Neural cell (in vitro differentiated cells): ENCODE measurements around the gene STPG3. TPM values are rescaled to one million over a fixed set of nuclear protein-coding genes. Genes with fewer than 3 reads are reported as not detected.

Source experiments
- H2AFZ ChIP-seq: fragments of 200-600, 300-800 bp; sonication (generic), shearing (Covaris generic); 2 replicates; pipeline ENCODE4 v1.6.0; 2014; ENCODE audit warnings: low read depth, mild to moderate bottlenecking, antibody characterized with exemption, low read length, moderate library complexity
- H3F3A ChIP-seq: fragments of 200-600 bp; shearing (Covaris generic); 2 replicates; pipeline ENCODE4 v1.6.1; 2016; ENCODE audit warnings: mild to moderate bottlenecking, moderate library complexity, mixed read lengths, antibody characterized with exemption, low read length; ENCODE audit not compliant: insufficient read depth, poor library complexity, severe bottlenecking
- H3K27ac ChIP-seq: fragments of 200-600, 300-800 bp; sonication (generic), shearing (Covaris generic); 2 replicates; pipeline ENCODE4 v1.5.1; 2014; ENCODE audit warnings: mild to moderate bottlenecking, low read length, moderate library complexity
- H3K27me3 ChIP-seq: fragments of 300-800, 200-600 bp; sonication (generic), shearing (Covaris generic); 2 replicates; pipeline ENCODE4 v1.6.0; 2014; ENCODE audit warnings: mild to moderate bottlenecking, low read depth, low read length, moderate library complexity; ENCODE audit not compliant: insufficient read depth
- H3K36me3 ChIP-seq: fragments of 300-800, 200-600 bp; sonication (generic), shearing (Covaris generic); 2 replicates; pipeline ENCODE4 v1.5.1; 2014; ENCODE audit warnings: mild to moderate bottlenecking, antibody characterized with exemption, low read length, moderate library complexity; ENCODE audit not compliant: insufficient read depth
- H3K4me2 ChIP-seq: fragments of 300-800, 200-600 bp; sonication (generic), shearing (Covaris generic); 2 replicates; pipeline ENCODE4 v1.6.0; 2014; ENCODE audit warnings: mild to moderate bottlenecking, low read length
- H3K4me3 ChIP-seq: fragments of 300-800, 200-600 bp; sonication (generic), shearing (Covaris generic); 2 replicates; pipeline ENCODE4 v1.5.1; 2014; ENCODE audit warnings: mild to moderate bottlenecking, low read length, moderate library complexity
- H3K79me2 ChIP-seq: fragments of 200-600 bp; shearing (Covaris generic); replicated peaks from 2 replicates; pipeline ENCODE4 v1.6.0; 2014; ENCODE audit warnings: mild to moderate bottlenecking, low read length, moderate library complexity; ENCODE audit not compliant: insufficient read depth
- H3K9ac ChIP-seq: fragments of 300-800, 200-600 bp; sonication (generic), shearing (Covaris generic); 2 replicates; pipeline ENCODE4 v1.6.1; 2016; ENCODE audit warnings: mild to moderate bottlenecking, low read length, mixed read lengths
- H3K9me2 ChIP-seq: fragments of 200-600 bp; shearing (Covaris generic); 2 replicates; pipeline ENCODE4 v1.6.1; 2016; ENCODE audit warnings: mild to moderate bottlenecking, low read length, mixed read lengths; ENCODE audit not compliant: insufficient read depth
- H3K9me3 ChIP-seq: fragments of 200-600, 300-800 bp; sonication (generic), shearing (Covaris generic); 2 replicates; pipeline ENCODE4 v1.6.1; 2016; ENCODE audit warnings: mild to moderate bottlenecking, mixed run types, low read length, moderate library complexity, mixed read lengths
- H4K20me1 ChIP-seq: fragments of 200-600 bp; shearing (Covaris generic); 2 replicates; pipeline ENCODE4 v1.6.1; 2016; ENCODE audit warnings: mild to moderate bottlenecking, mixed run types; ENCODE audit not compliant: insufficient read depth
- EP300 ChIP-seq: fragments of 450-650 bp; conservative IDR thresholded peaks from 2 replicates; pipeline ENCODE4 v1.6.1; 2014; ENCODE audit warnings: antibody characterized with exemption, mild to moderate bottlenecking, moderate library complexity; ENCODE audit not compliant: poor library complexity, severe bottlenecking
- EZH2 ChIP-seq: fragments of 200-600, 300-800 bp; shearing (Covaris generic), sonication (generic); IDR thresholded peaks from 2 replicates; pipeline ENCODE4 v1.6.1; 2014; ENCODE audit warnings: antibody characterized with exemption, low read length, borderline replicate concordance, mild to moderate bottlenecking; ENCODE audit not compliant: insufficient read depth, poor library complexity, severe bottlenecking
- MXI1 ChIP-seq: fragments of 450-650 bp; conservative IDR thresholded peaks from 2 replicates; pipeline ENCODE4 v1.6.1; 2014; ENCODE audit warnings: antibody characterized with exemption, mild to moderate bottlenecking; ENCODE audit not compliant: poor library complexity, severe bottlenecking
- POLR2AphosphoS5 ChIP-seq: IDR thresholded peaks from 2 replicates; pipeline ENCODE4 v1.6.1; 2012
- RAD21 ChIP-seq: fragments of 450-650 bp; conservative IDR thresholded peaks from 2 replicates; pipeline ENCODE4 v1.6.1; 2014; ENCODE audit warnings: antibody characterized with exemption, mild to moderate bottlenecking, moderate library complexity
- SMC3 ChIP-seq: fragments of 450-650 bp; conservative IDR thresholded peaks from 2 replicates; pipeline ENCODE4 v1.6.1; 2014; ENCODE audit warnings: antibody characterized with exemption, mild to moderate bottlenecking, moderate library complexity; ENCODE audit not compliant: poor library complexity
- TAF1 ChIP-seq: IDR thresholded peaks from 2 replicates; pipeline ENCODE4 v1.6.1; 2012; ENCODE audit warnings: low read depth
- polyA plus RNA-seq: library from polyadenylated mRNA; depleted of rRNA; stranded (reverse); fragments of >200 nt; gene quantifications from 2 replicates; pipeline ENCODE4 v1.2.3, GENCODE V29; 2014
- TF ChIP-seq, protein P1 (sequence below): fragments of 450-650 bp; IDR thresholded peaks from 2 replicates; pipeline ENCODE4 v1.5.1; 2014; ENCODE audit warnings: antibody characterized with exemption, mild to moderate bottlenecking, moderate library complexity; ENCODE audit not compliant: poor library complexity, severe bottlenecking
- TF ChIP-seq, protein P2 (sequence below): IDR thresholded peaks from 2 replicates; pipeline ENCODE4 v1.6.1; 2012; ENCODE audit warnings: borderline replicate concordance

Gene STPG3
- polyA plus RNA-seq, 1 donor from 2014 or later: not detected

DNA sequence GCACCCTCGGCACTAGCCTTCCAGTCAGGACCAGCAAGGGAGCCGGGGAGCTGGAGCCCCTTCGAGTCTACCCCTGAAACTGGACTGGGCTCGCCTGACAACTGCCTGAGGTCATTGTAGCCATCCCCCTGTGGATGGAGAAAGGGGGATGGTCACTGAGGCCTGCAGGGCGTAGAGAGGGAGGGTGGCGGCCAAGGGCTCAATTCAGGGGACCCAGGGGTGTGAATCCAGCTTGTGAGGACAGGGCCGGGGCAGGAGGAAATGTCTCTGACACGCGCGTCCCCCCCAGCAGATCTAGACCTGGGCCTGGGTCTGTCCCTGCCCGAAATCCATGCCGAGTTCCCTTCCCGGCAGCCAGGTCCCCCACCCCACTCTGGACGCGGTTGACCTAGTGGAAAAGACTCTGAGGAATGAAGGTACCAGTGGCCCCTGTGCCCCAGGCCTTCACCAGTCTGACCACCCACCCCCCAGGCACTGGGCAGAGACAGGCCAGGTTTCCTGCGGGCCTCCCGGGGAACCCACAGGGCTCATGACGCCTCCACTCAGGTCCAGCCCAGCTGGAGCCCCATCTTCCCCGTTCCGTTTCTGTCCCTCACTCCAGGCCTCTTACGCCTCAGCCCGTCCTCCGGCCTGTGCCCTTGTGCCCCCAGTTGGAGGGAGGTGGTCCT lies 19.6 kb upstream of the STPG3 start:
- no peaks in the 10 kb centered on the region for H3K36me3 ChIP-seq
- H3K79me2 ChIP-seq: no peaks in the 10 kb centered on the region
- no peak overlapping the region for H2AFZ ChIP-seq
- no peaks in the 10 kb centered on the region for H3K9me3 ChIP-seq
- TF ChIP-seq EP300: no peak
- no peak overlapping the region for H3K27ac ChIP-seq
- H3K4me3 ChIP-seq: no peak overlapping the region
- H4K20me1 ChIP-seq: no peaks in the 10 kb centered on the region
- no peak overlapping the region for H3K9ac ChIP-seq
- H3K9me2 ChIP-seq: no peaks in the 10 kb centered on the region
- H3K4me2 ChIP-seq: no peak overlapping the region
- no peaks in the 10 kb centered on the region for H3F3A ChIP-seq
- no peaks in the 10 kb centered on the region for H3K27me3 ChIP-seq

DNA sequence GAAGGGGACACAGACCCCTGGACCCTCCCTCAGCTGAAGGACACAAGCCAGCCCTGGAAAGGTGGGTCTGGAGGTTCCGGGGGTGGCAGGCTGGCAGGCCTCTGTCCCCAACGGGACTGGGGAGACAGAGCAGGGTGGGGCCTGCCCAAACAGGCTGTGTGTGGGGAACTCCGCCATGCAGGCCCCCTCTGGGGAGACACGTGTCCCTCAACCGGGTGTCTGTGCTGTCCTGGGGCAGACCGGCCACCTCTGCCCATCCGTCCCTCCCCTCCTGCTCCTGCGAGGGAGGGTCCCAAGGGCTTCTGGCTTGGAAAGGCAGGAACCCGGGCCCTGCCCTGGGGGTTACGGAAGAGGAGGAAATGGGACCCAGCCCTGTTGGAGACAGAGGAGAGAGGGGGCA lies 19.0 kb upstream of the STPG3 start:
- Histone ChIP-seq H4K20me1 (no peaks in the 10 kb centered on the region), H3K4me2 (no peak overlapping the region), H3K27me3 (no peaks in the 10 kb centered on the region), H3K4me3 (no peak overlapping the region), H2AFZ (no peak overlapping the region), H3K27ac (no peak overlapping the region), H3K9ac (no peak overlapping the region), H3F3A (no peaks in the 10 kb centered on the region), H3K9me2 (no peaks in the 10 kb centered on the region), H3K9me3 (no peaks in the 10 kb centered on the region), H3K36me3 (no peaks in the 10 kb centered on the region), H3K79me2 (no peaks in the 10 kb centered on the region)
- TF ChIP-seq EZH2 (no peak), RAD21 (no peak), MXI1 (no peak), TAF1 (no peak), POLR2AphosphoS5 (no peak), EP300 (no peak), SMC3 (no peak)
- TF ChIP-seq, protein P1, sequence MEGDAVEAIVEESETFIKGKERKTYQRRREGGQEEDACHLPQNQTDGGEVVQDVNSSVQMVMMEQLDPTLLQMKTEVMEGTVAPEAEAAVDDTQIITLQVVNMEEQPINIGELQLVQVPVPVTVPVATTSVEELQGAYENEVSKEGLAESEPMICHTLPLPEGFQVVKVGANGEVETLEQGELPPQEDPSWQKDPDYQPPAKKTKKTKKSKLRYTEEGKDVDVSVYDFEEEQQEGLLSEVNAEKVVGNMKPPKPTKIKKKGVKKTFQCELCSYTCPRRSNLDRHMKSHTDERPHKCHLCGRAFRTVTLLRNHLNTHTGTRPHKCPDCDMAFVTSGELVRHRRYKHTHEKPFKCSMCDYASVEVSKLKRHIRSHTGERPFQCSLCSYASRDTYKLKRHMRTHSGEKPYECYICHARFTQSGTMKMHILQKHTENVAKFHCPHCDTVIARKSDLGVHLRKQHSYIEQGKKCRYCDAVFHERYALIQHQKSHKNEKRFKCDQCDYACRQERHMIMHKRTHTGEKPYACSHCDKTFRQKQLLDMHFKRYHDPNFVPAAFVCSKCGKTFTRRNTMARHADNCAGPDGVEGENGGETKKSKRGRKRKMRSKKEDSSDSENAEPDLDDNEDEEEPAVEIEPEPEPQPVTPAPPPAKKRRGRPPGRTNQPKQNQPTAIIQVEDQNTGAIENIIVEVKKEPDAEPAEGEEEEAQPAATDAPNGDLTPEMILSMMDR: no peak
- TF ChIP-seq, protein P2, sequence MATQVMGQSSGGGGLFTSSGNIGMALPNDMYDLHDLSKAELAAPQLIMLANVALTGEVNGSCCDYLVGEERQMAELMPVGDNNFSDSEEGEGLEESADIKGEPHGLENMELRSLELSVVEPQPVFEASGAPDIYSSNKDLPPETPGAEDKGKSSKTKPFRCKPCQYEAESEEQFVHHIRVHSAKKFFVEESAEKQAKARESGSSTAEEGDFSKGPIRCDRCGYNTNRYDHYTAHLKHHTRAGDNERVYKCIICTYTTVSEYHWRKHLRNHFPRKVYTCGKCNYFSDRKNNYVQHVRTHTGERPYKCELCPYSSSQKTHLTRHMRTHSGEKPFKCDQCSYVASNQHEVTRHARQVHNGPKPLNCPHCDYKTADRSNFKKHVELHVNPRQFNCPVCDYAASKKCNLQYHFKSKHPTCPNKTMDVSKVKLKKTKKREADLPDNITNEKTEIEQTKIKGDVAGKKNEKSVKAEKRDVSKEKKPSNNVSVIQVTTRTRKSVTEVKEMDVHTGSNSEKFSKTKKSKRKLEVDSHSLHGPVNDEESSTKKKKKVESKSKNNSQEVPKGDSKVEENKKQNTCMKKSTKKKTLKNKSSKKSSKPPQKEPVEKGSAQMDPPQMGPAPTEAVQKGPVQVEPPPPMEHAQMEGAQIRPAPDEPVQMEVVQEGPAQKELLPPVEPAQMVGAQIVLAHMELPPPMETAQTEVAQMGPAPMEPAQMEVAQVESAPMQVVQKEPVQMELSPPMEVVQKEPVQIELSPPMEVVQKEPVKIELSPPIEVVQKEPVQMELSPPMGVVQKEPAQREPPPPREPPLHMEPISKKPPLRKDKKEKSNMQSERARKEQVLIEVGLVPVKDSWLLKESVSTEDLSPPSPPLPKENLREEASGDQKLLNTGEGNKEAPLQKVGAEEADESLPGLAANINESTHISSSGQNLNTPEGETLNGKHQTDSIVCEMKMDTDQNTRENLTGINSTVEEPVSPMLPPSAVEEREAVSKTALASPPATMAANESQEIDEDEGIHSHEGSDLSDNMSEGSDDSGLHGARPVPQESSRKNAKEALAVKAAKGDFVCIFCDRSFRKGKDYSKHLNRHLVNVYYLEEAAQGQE: no peak

DNA sequence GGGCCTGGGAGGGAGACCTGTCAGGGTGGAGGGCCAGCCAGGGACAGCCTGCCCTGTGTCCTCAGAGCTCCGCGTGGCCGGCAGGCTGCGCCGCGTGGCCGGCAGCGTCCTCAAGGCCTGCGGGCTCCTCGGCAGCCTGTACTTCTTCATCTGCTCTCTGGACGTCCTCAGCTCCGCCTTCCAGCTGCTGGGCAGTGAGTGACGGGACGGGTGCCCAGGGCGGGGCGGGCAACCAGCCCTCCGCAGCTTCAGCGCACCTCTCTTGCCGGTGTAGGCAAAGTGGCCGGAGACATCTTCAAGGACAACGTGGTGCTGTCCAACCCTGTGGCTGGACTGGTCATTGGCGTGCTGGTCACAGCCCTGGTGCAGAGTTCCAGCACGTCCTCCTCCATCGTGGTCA lies 18.6 kb upstream of the STPG3 start:
- H3K4me2 ChIP-seq: no peak overlapping the region
- no peak overlapping the region for H3K27ac ChIP-seq
- no peaks in the 10 kb centered on the region for H3K27me3 ChIP-seq
- no peak overlapping the region for H2AFZ ChIP-seq
- no peaks in the 10 kb centered on the region for H3K79me2 ChIP-seq
- no peaks in the 10 kb centered on the region for H3F3A ChIP-seq
- TF ChIP-seq MXI1: no peak
- TF ChIP-seq EP300: no peak
- TF ChIP-seq, protein P2: no peak
- TF ChIP-seq, protein P1: no peak
- TF ChIP-seq SMC3: no peak
- TF ChIP-seq RAD21: no peak
- TF ChIP-seq POLR2AphosphoS5: no peak
- TF ChIP-seq EZH2: no peak
- no peak for TF ChIP-seq TAF1
- no peaks in the 10 kb centered on the region for H3K36me3 ChIP-seq
- H4K20me1 ChIP-seq: no peaks in the 10 kb centered on the region
- H3K9ac ChIP-seq: no peak overlapping the region
- no peaks in the 10 kb centered on the region for H3K9me2 ChIP-seq
- no peak overlapping the region for H3K4me3 ChIP-seq
- H3K9me3 ChIP-seq: no peaks in the 10 kb centered on the region
